H1 (cell line): ENCODE data around the gene LRRC32. TPM values are rescaled to one million over a fixed set of nuclear protein-coding genes. Genes with fewer than 3 reads are reported as not detected.
A peak's percentile ranks its signal among the peaks of the same experiment; 100 is the strongest.

Experiments used
- CTCF ChIA-PET: fragments of 300-600 bp; sonication (Branson Sonifier 250); formaldehyde crosslinking; loops from one replicate; lab custom pipeline; 2021; ENCODE audit not compliant: partially characterized antibody; lab: Charles Lee
- POLR2A ChIA-PET: fragments of 300-600 bp; sonication (Branson Sonifier 250); formaldehyde crosslinking; loops from one replicate; lab custom pipeline; 2021; ENCODE audit warnings: inconsistent platforms; ENCODE audit not compliant: partially characterized antibody; lab: Charles Lee
- DNase-seq, 2 experiments: peaks; one replicate each; pipeline versions ENCODE4 v3.0.0 to v3.0.0-alpha.2; 2010 to 2022; ENCODE audit warnings: low spot score in 2 of 2, low read depth in 1 of 2, mixed read lengths in 1 of 2
- FAIRE-seq: peaks from 2 replicates; lab custom pipeline; 2011; peaks lifted over from hg19 to GRCh38; lab: Jason Lieb, UNC
- H2AFZ ChIP-seq: 2 replicates; pipeline ENCODE4 v1.8.1; 2012; ENCODE audit warnings: low read length, inconsistent platforms
- H2AK5ac ChIP-seq: 2 replicates; pipeline ENCODE4 v1.6.1; 2013; ENCODE audit warnings: low read depth, low read length
- H2BK120ac ChIP-seq: replicated peaks from 2 replicates; pipeline ENCODE3; 2013; ENCODE audit warnings: low read depth, low read length, inconsistent platforms
- H2BK12ac ChIP-seq: 2 replicates; pipeline ENCODE4 v1.6.1; 2013; ENCODE audit warnings: low read depth, low read length
- H2BK15ac ChIP-seq: 2 replicates; pipeline ENCODE4 v1.6.1; 2013; ENCODE audit warnings: low read length
- H2BK20ac ChIP-seq: 2 replicates; pipeline ENCODE4 v1.6.1; 2013; ENCODE audit warnings: low read length
- H2BK5ac ChIP-seq: 2 replicates; pipeline ENCODE4 v1.6.1; 2013; ENCODE audit warnings: low read depth, low read length
- H3K14ac ChIP-seq: 2 replicates; pipeline ENCODE4 v1.6.1; 2013; ENCODE audit warnings: inconsistent platforms; ENCODE audit not compliant: insufficient read length
- H3K18ac ChIP-seq: 2 replicates; pipeline ENCODE4 v1.6.1; 2013; ENCODE audit warnings: low read length; ENCODE audit errors: extremely low read depth
- H3K23ac ChIP-seq: 2 replicates; pipeline ENCODE4 v1.6.1; 2013; ENCODE audit warnings: inconsistent platforms; ENCODE audit not compliant: insufficient read length
- H3K23me2 ChIP-seq: 2 replicates; pipeline ENCODE4 v1.6.1; 2013; ENCODE audit warnings: low read depth, low read length
- H3K27ac ChIP-seq: 2 replicates; pipeline ENCODE4 v1.6.1; 2011; ENCODE audit warnings: low read depth, low read length, inconsistent platforms
- H3K27me3 ChIP-seq, 4 experiments: replicated peaks in 1 of 4; 1 replicate in 1 of 4; 2 replicates in 3 of 4; pipeline versions ENCODE4 v1.6.1 to v1.8.1; 2011 to 2013; ENCODE audit warnings: low read length in 3 of 4, mild to moderate bottlenecking in 3 of 4, inconsistent platforms in 2 of 4, mixed read lengths in 2 of 4, moderate library complexity in 1 of 4; ENCODE audit not compliant: control insufficient read depth in 3 of 4, insufficient read depth in 3 of 4; ENCODE audit errors: extremely low read depth in 1 of 4
- H3K36me3 ChIP-seq, 4 experiments: 2 replicates each; pipeline versions ENCODE4 v1.6.1 to v1.8.1; 2011 to 2013; ENCODE audit warnings: mild to moderate bottlenecking in 4 of 4, low read length in 3 of 4, moderate library complexity in 2 of 4, control low read depth in 1 of 4, inconsistent platforms in 1 of 4; ENCODE audit not compliant: insufficient read depth in 4 of 4, control insufficient read depth in 2 of 4
- H3K4ac ChIP-seq: replicated peaks from 2 replicates; pipeline ENCODE3; 2013; ENCODE audit warnings: low read length, low read depth, mixed read lengths, inconsistent platforms; ENCODE audit not compliant: insufficient read length
- H3K4me1 ChIP-seq, 4 experiments: replicated peaks in 1 of 4; 1 replicate in 1 of 4; 2 replicates in 3 of 4; pipeline versions ENCODE4 v1.6.1 to v1.8.1; 2011 to 2013; ENCODE audit warnings: low read length in 3 of 4, inconsistent platforms in 2 of 4, mixed read lengths in 1 of 4; ENCODE audit not compliant: insufficient read depth in 4 of 4, control insufficient read depth in 3 of 4
- H3K4me2 ChIP-seq, 2 experiments: 2 replicates each; pipeline versions ENCODE4 v1.6.1 to v1.8.1; 2011 to 2013; ENCODE audit warnings: low read depth in 2 of 2, low read length in 2 of 2, control low read depth in 1 of 2, inconsistent platforms in 1 of 2, mild to moderate bottlenecking in 1 of 2; ENCODE audit not compliant: insufficient read depth in 1 of 2
- H3K4me3 ChIP-seq, 4 experiments: fragments of 200-600, 300-600 bp in 1 of 4; sonication (generic), shearing (Covaris generic), sonication (Bioruptor Twin) in 1 of 4; 2 replicates each; pipeline versions ENCODE4 v1.5.1 to v1.8.1; 2011 to 2016; ENCODE audit warnings: low read length in 4 of 4, low read depth in 3 of 4, control low read depth in 2 of 4, inconsistent platforms in 2 of 4, mild to moderate bottlenecking in 2 of 4, mixed read lengths in 1 of 4, moderate library complexity in 1 of 4; ENCODE audit not compliant: insufficient read depth in 2 of 4; ENCODE audit errors: extremely low read depth in 1 of 4
- H3K56ac ChIP-seq: replicated peaks from 2 replicates; pipeline ENCODE3; 2013; ENCODE audit warnings: low read depth, mild to moderate bottlenecking, mixed read lengths, low read length, inconsistent platforms; ENCODE audit not compliant: insufficient read length
- H3K79me1 ChIP-seq: 2 replicates; pipeline ENCODE4 v1.6.1; 2013; ENCODE audit warnings: low read depth, low read length, control low read depth
- H3K79me2 ChIP-seq, 2 experiments: 2 replicates each; pipeline versions ENCODE4 v1.6.1 to v1.8.1; 2012 to 2013; ENCODE audit warnings: low read length in 2 of 2, mild to moderate bottlenecking in 2 of 2, inconsistent platforms in 1 of 2; ENCODE audit not compliant: insufficient read depth in 2 of 2, control insufficient read depth in 1 of 2
- H3K9ac ChIP-seq, 4 experiments: replicated peaks in 1 of 4; 1 replicate in 1 of 4; 2 replicates in 3 of 4; pipeline versions ENCODE4 v1.6.1 to v1.8.1; 2011 to 2013; ENCODE audit warnings: low read depth in 3 of 4, low read length in 3 of 4, control low read depth in 2 of 4, mild to moderate bottlenecking in 2 of 4, moderate library complexity in 2 of 4, inconsistent platforms in 1 of 4; ENCODE audit errors: extremely low read depth in 1 of 4
- H3K9me3 ChIP-seq, 2 experiments: 2 replicates each; pipeline versions ENCODE4 v1.6.1 to v1.8.1; 2012 to 2013; ENCODE audit warnings: mild to moderate bottlenecking in 2 of 2, moderate library complexity in 2 of 2, control low read depth in 1 of 2, inconsistent platforms in 1 of 2, low read depth in 1 of 2, low read length in 1 of 2, mixed read lengths in 1 of 2; ENCODE audit not compliant: insufficient read depth in 2 of 2
- H4K20me1 ChIP-seq, 2 experiments: replicated peaks in 1 of 2; 2 replicates each; pipeline versions ENCODE3 to v1.8.1; 2011 to 2013; ENCODE audit warnings: inconsistent platforms in 2 of 2, low read length in 2 of 2, mild to moderate bottlenecking in 1 of 2; ENCODE audit not compliant: insufficient read depth in 2 of 2, control insufficient read depth in 1 of 2
- H4K5ac ChIP-seq: 2 replicates; pipeline ENCODE4 v1.6.1; 2013; ENCODE audit warnings: low read length, low read depth, mixed read lengths, inconsistent platforms; ENCODE audit not compliant: insufficient read length
- H4K8ac ChIP-seq: 2 replicates; pipeline ENCODE4 v1.8.0; 2013; ENCODE audit warnings: mild to moderate bottlenecking, moderate library complexity, low read length, inconsistent platforms; ENCODE audit not compliant: insufficient read depth; ENCODE audit errors: extremely low read depth
- H4K91ac ChIP-seq: replicated peaks from 2 replicates; pipeline ENCODE3; 2013; ENCODE audit warnings: low read length, mixed read lengths, inconsistent platforms; ENCODE audit not compliant: insufficient read length
- CTBP2 ChIP-seq: IDR thresholded peaks from 2 replicates; pipeline ENCODE4 v1.7.0; 2011; ENCODE audit warnings: borderline replicate concordance, mild to moderate bottlenecking, moderate library complexity, mixed read lengths, low read length; ENCODE audit not compliant: insufficient read depth, insufficient read length
- CTCF ChIP-seq, 3 experiments: IDR thresholded peaks; 1 replicate in 2 of 3; 2 replicates in 1 of 3; pipeline versions ENCODE4 v1.5.1 to v1.6.1; 2011; ENCODE audit warnings: low read length in 3 of 3, mild to moderate bottlenecking in 3 of 3, inconsistent platforms in 2 of 3, low read depth in 1 of 3, moderate library complexity in 1 of 3; ENCODE audit not compliant: insufficient read depth in 1 of 3; ENCODE audit errors: control extremely low read depth in 1 of 3
- KDM1A ChIP-seq: fragments of 200-600, 300-600 bp; sonication (generic); IDR thresholded peaks from 2 replicates; pipeline ENCODE4 v1.7.1; 2016; ENCODE audit warnings: mild to moderate bottlenecking, low read length, borderline replicate concordance
- POLR2A ChIP-seq, 2 experiments: IDR thresholded peaks; 1 replicate in 1 of 2; 2 replicates in 1 of 2; pipeline ENCODE4 v1.6.1; 2011; ENCODE audit warnings: low read depth in 2 of 2, low read length in 2 of 2, mild to moderate bottlenecking in 2 of 2; ENCODE audit errors: control extremely low read depth in 1 of 2
- RAD21 ChIP-seq, 2 experiments: IDR thresholded peaks in 1 of 2; conservative IDR thresholded peaks in 1 of 2; 2 replicates each; pipeline ENCODE4 v1.6.1; 2011; ENCODE audit warnings: low read depth in 2 of 2, low read length in 2 of 2, improper control_type of control experiment in 1 of 2, inconsistent platforms in 1 of 2, mild to moderate bottlenecking in 1 of 2, moderate library complexity in 1 of 2
- WGBS, 2 experiments: shearing (Covaris generic) in 1 of 2; methylation state at CpG; one replicate each; pipeline versions ENCODE4 v1.1.6 to v1.1.7; 2013 to 2015; ENCODE audit warnings: low lambda C conversion rate in 2 of 2, mixed read lengths in 2 of 2, inconsistent platforms in 1 of 2, low coverage in 1 of 2, missing lambda C conversion rate in 1 of 2; ENCODE audit not compliant: insufficient replicate concordance in 2 of 2, insufficient coverage in 1 of 2, insufficient read length in 1 of 2; ENCODE audit errors: extremely low coverage in 1 of 2, missing lambda C conversion rate in 1 of 2; 5-methylcytosine and 5-hydroxymethylcytosine counted together
- polyA plus RNA-seq, 7 experiments: library from polyadenylated mRNA; depleted of rRNA in 3 of 7; stranded (reverse) in 5 of 7; unstranded in 2 of 7; fragments of >200 nt in 5 of 7; fragments of 200-250 nt in 2 of 7; gene quantifications; 1 replicate in 5 of 7; 2 replicates in 1 of 7; 4 replicates in 1 of 7; pipeline versions ENCODE4 v1.2.1 to v1.2.3, GENCODE V29; 2011 to 2013; ENCODE audit warnings: missing spikeins in 2 of 7, mixed read lengths in 2 of 7
- total RNA-seq: library from RNA; stranded (reverse); fragmentation: NEBNext Ultra II Directional; extraction: Animal tissue kit (Norgen Biotek cat#: 25700); gene quantifications from 2 replicates; pipeline ENCODE4 v1.2.1, GENCODE V29; 2021

LRRC32 gene
- total and polyA plus RNA-seq, 2 of the 8 experiments (the other 6 are each of a cell fraction or from before 2014, with no cell fraction given): 0.99 to 1.9 TPM

- Histone ChIP-seq H4K20me1 (peaks cover 0 to 2% of the 10 kb centered on the region in 2 experiments), H2AK5ac (no peak overlapping the region), H3K4me2 (no peak overlapping the region), H3K4me3 (no peak overlapping the region), H3K79me2 (no peaks in the 10 kb centered on the region), H3K36me3 (no peaks in the 10 kb centered on the region), H4K91ac (no peak overlapping the region), H3K18ac (no peak overlapping the region), H3K23me2 (peaks cover 5% of the 10 kb centered on the region; the same call in 1 of the 2 replicates), H3K4ac (no peak overlapping the region), H2BK20ac (no peak overlapping the region), H3K79me1 (no peaks in the 10 kb centered on the region), H4K8ac (no peak overlapping the region), H3K23ac (no peak overlapping the region), H3K27me3 (peaks cover 0 to 26% (median 17%) of the 10 kb centered on the region in 4 experiments; a peak in 5 of 7 replicates), H3K9ac (no peak overlapping the region), H3K56ac (no peak overlapping the region), H3K9me3 (no peaks in the 10 kb centered on the region)
- ChIA-PET CTCF (interaction anchor here (0.7 to 3.8 kb wide), 15 partner anchors 10 to 466 kb away, joined by 3 to 39 read pairs (median 4); no protein-coding TSS in a partner anchor), POLR2A (no interaction called here)
- WGBS, 2 experiments: 87% methylated on average over 5 of the region's 5 CpGs; no CpG with 5 or more reads in 1 of the 2 experiments
- no peak for FAIRE-seq
- no peak for DNase-seq
- no peak for TF ChIP-seq POLR2A (IDR thresholded peaks at IDR 0.05; ENCODE audit: control extremely low read depth in 1 of 2, low read depth in 2 of 2, low read length in 2 of 2)
- TF ChIP-seq CTCF (IDR thresholded peaks at IDR 0.05; ENCODE audit: control extremely low read depth in 1 of 3, insufficient read depth in 1 of 3, low read depth in 1 of 3, low read length in 3 of 3): no peak
- peak; percentile 81 for TF ChIP-seq KDM1A
- TF ChIP-seq RAD21 (IDR thresholded peaks at IDR 0.05 in 1 of 2, conservative IDR thresholded peaks at IDR 0.05 in 1 of 2; ENCODE audit: low read depth in 2 of 2, low read length in 2 of 2): no peak
- no peak for TF ChIP-seq CTBP2
- TF ChIP-seq, all 59 proteins: peak for 1
- H4K5ac ChIP-seq: no peak overlapping the region
- no peak overlapping the region for H2BK12ac ChIP-seq
- no peak overlapping the region for H2BK120ac ChIP-seq
- H2BK15ac ChIP-seq: no peak overlapping the region
- no peak overlapping the region for H3K14ac ChIP-seq
- H2BK5ac ChIP-seq: no peak overlapping the region
- H2AFZ ChIP-seq: no peak overlapping the region
- no peak overlapping the region for H3K27ac ChIP-seq
- H3K4me1 ChIP-seq: peaks cover 0 to 3% (median 0%) of the 10 kb centered on the region in 4 experiments; a peak in 3 of 7 replicates
These were observed 2.9 kb upstream of the LRRC32 start for GRCh38 chr11:76673176-76674142.
